GM20000 (cell line): ENCODE results near the gene SHC1.

Source experiments
- DNase-seq: peaks from one replicate; pipeline ENCODE4 v3.0.0; 2012; ENCODE audit warnings: low spot score
- TF ChIP-seq, protein P1 (sequence below): IDR thresholded peaks from 2 replicates; pipeline ENCODE4 v1.5.1; 2012; ENCODE audit warnings: mild to moderate bottlenecking, control low read depth; ENCODE audit errors: extremely low read depth, missing control alignments

Gene SHC1

DNA sequence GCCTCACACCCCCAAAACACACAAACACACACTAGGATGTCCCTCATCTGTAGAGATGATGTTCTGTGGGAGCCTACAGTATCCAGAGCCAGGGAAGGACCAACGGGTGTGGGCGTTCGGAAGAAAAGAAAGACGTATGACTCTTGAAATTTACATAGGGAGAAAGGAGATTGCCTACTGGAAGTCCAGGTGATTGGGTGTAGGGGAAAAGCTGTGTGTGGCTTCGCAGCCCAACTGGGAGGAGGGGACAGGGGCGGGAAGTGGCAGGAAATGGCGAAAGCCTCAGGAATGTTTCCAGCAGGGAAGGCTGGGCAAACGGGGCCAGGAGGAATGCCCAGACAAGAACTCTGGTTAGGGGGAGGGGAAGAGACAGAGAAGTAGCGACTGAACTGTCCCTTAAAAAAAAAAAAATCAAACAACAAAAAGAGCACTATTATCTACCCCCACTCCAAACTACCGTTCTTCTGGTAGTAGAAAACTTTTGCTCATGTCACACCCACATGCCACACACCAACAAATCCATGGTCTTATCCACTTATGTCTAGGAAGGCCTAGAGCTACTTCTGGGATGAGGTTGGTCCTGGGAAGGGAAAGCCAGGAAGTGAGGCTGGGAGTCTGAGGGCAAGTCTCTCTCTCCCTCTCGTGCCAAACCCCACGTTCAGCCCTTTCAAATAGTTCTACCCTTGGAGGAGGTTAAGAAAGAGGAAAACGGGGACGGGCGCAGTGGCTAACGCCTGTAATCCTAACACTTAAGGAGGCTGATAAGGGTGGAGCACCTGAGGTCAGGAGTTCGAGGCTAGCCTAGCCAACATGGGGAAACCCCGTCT is 2.2 kb upstream of the SHC1 start:
- no peak for DNase-seq
- TF ChIP-seq, protein P1, sequence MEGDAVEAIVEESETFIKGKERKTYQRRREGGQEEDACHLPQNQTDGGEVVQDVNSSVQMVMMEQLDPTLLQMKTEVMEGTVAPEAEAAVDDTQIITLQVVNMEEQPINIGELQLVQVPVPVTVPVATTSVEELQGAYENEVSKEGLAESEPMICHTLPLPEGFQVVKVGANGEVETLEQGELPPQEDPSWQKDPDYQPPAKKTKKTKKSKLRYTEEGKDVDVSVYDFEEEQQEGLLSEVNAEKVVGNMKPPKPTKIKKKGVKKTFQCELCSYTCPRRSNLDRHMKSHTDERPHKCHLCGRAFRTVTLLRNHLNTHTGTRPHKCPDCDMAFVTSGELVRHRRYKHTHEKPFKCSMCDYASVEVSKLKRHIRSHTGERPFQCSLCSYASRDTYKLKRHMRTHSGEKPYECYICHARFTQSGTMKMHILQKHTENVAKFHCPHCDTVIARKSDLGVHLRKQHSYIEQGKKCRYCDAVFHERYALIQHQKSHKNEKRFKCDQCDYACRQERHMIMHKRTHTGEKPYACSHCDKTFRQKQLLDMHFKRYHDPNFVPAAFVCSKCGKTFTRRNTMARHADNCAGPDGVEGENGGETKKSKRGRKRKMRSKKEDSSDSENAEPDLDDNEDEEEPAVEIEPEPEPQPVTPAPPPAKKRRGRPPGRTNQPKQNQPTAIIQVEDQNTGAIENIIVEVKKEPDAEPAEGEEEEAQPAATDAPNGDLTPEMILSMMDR: no peak

DNA sequence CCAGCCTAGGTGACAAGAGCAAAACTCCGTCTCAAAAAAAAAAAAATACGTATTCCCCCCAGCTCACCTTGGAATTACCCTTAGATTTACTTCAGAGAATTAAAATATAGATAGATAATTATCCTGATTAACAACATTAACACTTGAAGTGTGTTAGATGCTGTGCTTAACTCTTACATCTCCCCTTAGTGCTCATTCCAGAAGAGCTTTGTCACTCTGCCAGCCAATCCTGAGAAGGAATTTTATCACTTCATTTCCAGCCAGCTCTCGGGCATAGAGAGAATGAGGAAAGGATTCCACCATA is 1.6 kb upstream of the SHC1 start:
- TF ChIP-seq, protein P1: no peak

DNA sequence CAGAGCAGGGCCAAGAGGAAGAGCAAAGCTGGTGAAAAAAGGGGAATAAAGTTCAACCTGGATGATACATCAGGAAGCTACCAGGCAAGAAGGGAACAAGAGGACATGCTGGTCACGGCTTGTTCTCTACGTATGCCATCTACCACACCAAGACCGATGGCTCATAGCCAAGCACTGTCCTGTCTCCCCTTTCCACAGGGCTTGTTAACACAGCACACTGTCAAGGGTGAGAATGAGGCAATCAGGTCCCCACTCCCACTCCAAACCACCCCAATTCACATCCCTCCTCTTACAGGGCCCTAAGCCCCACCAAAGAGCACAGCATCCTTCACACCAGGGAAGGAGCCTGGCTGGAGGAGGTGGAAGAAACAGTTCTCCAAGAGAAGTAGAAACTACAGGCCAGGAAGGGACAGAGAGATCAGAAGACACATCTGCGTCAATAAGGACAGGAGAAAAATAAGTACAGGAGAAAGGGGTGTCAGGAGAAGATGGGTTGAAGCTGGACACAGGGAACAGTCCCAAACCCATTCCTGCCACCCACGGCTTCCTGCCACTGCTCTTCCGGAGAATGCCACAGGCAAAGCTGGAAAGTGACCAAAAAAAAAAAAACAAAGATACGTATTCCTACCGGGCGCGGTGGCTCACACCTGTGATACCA is 923 bp upstream of the SHC1 start:
- no peak for DNase-seq
- TF ChIP-seq, protein P1: no peak

More for the DNA sequence above, 1.6 kb upstream of the SHC1 start:
- no peak for DNase-seq

DNA sequence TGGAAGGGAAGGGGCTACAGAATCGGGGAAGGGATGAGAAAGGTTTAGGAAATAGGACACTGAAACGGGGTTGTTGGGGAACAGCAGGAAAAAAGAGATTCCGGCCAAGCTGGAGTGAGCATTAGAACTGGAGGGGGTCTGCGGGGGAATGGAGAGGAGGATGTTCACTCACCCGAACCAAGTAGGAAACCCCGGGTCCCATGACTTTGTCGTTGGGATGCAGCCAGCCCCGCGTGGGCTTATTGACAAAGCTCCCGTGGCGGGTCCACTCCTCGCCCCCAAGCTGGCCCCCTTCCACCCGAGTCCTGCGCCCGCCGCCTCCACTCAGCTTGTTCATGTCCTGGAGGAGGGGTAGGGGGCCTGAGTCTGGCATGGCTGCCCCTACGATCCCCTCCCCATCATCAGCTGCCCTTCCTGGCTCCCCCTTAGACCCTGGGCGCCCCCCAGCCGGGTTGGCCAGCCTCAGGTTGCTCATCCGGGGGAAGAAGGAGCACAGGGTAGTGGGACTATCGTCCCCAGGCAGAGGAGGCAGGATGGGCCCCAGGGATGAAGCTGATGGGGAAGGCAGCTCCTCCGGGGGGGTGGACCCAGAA is 591 bp downstream of the SHC1 start:
- TF ChIP-seq, protein P1: no peak
- DNase-seq: no peak

DNA sequence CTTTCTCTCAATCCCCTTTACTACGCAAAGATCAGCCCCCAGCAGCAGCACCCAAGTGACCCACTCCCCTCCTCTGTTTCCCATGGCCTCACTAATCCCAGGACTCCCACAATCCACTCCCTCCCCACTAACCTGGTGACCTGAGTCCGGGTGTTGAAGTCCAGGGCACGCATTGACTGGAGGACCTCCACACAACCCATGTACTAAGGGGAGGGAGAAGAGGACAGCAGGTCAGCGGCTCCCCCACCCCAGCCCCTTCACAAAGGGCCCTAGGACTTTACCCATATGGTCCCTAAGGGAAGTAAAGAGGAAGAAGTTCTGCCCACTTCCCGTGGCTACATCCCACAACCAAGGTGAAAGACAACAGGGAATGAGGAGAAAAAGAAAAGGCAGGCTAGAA is 1.3 kb downstream of the SHC1 start:
- no peak for DNase-seq
- TF ChIP-seq, protein P1: no peak

DNA sequence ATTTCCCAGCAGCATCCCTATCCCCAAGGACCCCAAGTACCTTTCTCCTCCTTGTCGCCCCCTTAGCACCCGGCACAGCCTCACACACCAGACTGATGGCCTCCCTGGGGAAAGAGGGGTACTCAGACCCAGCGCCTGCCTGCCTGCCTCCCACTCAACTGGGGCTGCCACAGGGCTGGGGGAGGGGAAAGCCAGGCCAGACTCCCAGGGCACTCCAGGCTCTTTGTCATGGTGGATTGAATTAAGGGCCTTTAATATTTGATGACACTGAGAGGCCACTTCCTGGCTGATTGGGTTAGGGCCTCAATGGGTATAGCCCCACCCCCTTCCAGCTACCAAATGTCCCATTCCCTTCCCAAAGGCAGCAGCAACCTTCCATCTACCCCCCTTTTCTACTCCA is 1.8 kb downstream of the SHC1 start:
- TF ChIP-seq, protein P1: no peak
- no peak for DNase-seq

DNA sequence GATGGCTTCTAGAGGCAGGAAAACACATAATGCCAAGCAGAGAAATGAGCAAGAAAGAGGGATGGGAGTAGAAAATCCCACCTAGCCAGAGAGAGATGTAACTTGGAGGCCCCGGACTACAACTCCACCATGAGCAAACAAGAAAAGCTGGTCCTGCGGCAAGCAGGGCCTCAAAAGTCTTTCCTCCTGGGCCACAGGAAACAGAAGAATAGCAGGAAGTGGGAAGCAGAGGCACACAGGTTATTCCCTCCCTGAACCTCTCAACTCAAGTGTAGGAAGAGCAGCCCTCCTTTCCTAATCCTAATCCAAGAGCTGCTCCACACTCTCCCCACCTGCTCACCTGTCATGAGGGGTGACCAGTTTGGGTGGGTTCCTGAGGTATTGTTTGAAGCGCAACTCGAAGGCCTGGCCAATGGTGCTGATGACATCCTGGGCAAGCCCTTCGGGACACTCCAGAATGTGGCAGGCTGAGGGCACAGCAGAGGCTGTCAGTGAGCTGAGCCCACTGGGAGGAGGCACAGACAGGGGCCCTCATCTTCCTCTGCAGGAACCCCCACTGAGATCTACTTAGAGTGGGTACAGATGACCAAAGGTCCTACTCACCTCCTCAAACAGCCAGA is 3.1 kb downstream of the SHC1 start:
- DNase-seq: no peak
- TF ChIP-seq, protein P1: no peak
